ENCODE measurements around the gene CTNNA3.

DNA sequence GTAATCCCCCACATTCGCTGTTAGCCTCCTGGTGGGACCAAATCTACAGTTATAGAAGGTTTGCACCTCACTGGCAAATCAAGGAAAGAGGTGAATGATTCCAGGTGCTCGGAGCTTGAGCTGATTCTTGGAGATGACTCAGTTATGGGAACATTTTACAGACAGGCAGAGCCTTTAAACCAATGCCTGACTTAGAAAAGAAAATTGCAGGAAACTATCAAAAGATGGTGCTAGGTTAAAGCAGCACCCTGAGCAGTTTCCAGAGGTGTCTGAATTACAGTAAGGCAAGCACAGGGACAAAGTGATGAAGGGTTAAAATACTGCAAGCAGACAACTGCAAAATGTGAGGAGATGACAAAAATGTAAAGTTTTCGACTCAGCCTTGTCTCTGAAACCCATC lies 767.2 kb downstream of the CTNNA3 start:
- TF ChIP-seq, protein P1, sequence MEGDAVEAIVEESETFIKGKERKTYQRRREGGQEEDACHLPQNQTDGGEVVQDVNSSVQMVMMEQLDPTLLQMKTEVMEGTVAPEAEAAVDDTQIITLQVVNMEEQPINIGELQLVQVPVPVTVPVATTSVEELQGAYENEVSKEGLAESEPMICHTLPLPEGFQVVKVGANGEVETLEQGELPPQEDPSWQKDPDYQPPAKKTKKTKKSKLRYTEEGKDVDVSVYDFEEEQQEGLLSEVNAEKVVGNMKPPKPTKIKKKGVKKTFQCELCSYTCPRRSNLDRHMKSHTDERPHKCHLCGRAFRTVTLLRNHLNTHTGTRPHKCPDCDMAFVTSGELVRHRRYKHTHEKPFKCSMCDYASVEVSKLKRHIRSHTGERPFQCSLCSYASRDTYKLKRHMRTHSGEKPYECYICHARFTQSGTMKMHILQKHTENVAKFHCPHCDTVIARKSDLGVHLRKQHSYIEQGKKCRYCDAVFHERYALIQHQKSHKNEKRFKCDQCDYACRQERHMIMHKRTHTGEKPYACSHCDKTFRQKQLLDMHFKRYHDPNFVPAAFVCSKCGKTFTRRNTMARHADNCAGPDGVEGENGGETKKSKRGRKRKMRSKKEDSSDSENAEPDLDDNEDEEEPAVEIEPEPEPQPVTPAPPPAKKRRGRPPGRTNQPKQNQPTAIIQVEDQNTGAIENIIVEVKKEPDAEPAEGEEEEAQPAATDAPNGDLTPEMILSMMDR (IDR thresholded peaks at IDR 0.05): no peak
- TF ChIP-seq POLR2AphosphoS5 (IDR thresholded peaks at IDR 0.05) (no peak), POLR2A (IDR thresholded peaks at IDR 0.05) (no peak), EP300 (IDR thresholded peaks at IDR 0.05) (no peak)

Data from upper lobe of left lung (tissue), 4 donors.